ENCODE measurements around the gene CNTN5. TPM values are rescaled to one million over a fixed set of nuclear protein-coding genes. Genes with fewer than 3 reads are reported as not detected.
"Not testable (repeated sequence)": the region's sequence is repeated elsewhere in the genome, so short reads cannot be mapped to it uniquely, and the experiment has no call there.

CNTN5 gene
- total RNA-seq, 1 experiment from 2014 or later: not detected

DNA sequence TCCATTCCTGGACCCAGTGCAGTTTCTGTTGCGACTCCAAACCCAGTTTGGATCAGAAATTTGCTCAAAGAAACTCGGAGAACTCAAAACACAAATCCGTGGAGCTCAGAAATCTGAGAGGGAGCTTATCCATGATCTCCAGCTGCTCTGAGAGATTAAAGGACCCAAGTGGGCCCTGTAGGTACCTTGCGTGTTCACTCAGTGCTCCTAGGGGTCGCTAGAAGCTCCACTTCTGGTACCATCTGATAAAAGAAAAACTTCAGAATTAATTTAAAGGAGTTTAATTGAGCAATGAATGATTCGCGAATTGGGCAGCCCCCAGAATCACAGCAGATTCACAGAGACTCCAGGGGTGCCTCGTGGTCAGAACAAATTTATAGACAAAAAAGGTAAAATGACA, 277.2 kb downstream of the CNTN5 start:
- H4K91ac ChIP-seq (ENCODE audit: insufficient read length, low read depth, low read length); H3K4me1 ChIP-seq (ENCODE audit: insufficient read depth, low read length); H2BK15ac ChIP-seq (ENCODE audit: low read depth, low read length); H3K56ac ChIP-seq (ENCODE audit: insufficient read length, low read depth, low read length); H3K23ac ChIP-seq (ENCODE audit: insufficient read length, low read depth, low read length); H2AK5ac ChIP-seq (ENCODE audit: insufficient read length, low read length); H2BK5ac ChIP-seq (ENCODE audit: insufficient read length, low read length); H4K8ac ChIP-seq (replicated peaks; ENCODE audit: insufficient read length, low read depth, low read length); H3K4ac ChIP-seq (ENCODE audit: low read depth, low read length); H3T11ph ChIP-seq (ENCODE audit: low read length); H3K9me3 ChIP-seq (ENCODE audit: control insufficient read depth, low read depth, low read length); H3K18ac ChIP-seq (ENCODE audit: insufficient read length, low read depth, low read length); H3K9ac ChIP-seq (ENCODE audit: extremely low read depth, insufficient read length, low read length); H3K79me2 ChIP-seq (ENCODE audit: insufficient read depth, low read length); H2BK12ac ChIP-seq (ENCODE audit: insufficient read length, low read depth, low read length); H3K27me3 Mint-ChIP-seq (ENCODE audit: low read depth); H2BK20ac ChIP-seq (ENCODE audit: low read depth, low read length, poor library complexity, severe bottlenecking); H3K79me1 ChIP-seq (ENCODE audit: insufficient read depth, low read depth, low read length, poor library complexity, severe bottlenecking); H3K23me2 ChIP-seq (ENCODE audit: insufficient read length, low read depth, low read length, poor library complexity, severe bottlenecking); H4K5ac ChIP-seq (ENCODE audit: insufficient read length, low read depth, low read length); H3K4me3 Mint-ChIP-seq; H3K27ac Mint-ChIP-seq; H3K4me2 ChIP-seq (ENCODE audit: insufficient read depth, insufficient read length, low read length); H2AFZ ChIP-seq (ENCODE audit: low read length); H3K27me3 ChIP-seq (ENCODE audit: insufficient read depth, low read length); H4K20me1 ChIP-seq (ENCODE audit: control insufficient read depth, insufficient read depth, insufficient read length); H3K4me1 Mint-ChIP-seq; H3K27ac ChIP-seq (ENCODE audit: insufficient read length, low read depth, low read length); H3K14ac ChIP-seq (ENCODE audit: insufficient read depth, low read length); H2BK120ac ChIP-seq (ENCODE audit: low read depth, low read length, poor library complexity, severe bottlenecking): not testable (repeated sequence)
- no CpG with 5 or more reads among the region's 8 CpGs for WGBS (ENCODE audit: extremely low coverage, insufficient read length, low lambda C conversion rate)
- Mint-ChIP-seq H3K36me3 (ENCODE audit: insufficient read depth in 1 of 3, low read depth in 3 of 3) (peaks cover 0 to 14% (median 2%) of the 10 kb centered on the region in 3 experiments; a peak in 4 of 7 replicates), H3K9me3 (peaks cover 9 to 12% of the 10 kb centered on the region in 2 experiments; a peak in 4 of 5 replicates)
- TF ChIP-seq, protein P1, sequence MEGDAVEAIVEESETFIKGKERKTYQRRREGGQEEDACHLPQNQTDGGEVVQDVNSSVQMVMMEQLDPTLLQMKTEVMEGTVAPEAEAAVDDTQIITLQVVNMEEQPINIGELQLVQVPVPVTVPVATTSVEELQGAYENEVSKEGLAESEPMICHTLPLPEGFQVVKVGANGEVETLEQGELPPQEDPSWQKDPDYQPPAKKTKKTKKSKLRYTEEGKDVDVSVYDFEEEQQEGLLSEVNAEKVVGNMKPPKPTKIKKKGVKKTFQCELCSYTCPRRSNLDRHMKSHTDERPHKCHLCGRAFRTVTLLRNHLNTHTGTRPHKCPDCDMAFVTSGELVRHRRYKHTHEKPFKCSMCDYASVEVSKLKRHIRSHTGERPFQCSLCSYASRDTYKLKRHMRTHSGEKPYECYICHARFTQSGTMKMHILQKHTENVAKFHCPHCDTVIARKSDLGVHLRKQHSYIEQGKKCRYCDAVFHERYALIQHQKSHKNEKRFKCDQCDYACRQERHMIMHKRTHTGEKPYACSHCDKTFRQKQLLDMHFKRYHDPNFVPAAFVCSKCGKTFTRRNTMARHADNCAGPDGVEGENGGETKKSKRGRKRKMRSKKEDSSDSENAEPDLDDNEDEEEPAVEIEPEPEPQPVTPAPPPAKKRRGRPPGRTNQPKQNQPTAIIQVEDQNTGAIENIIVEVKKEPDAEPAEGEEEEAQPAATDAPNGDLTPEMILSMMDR (conservative IDR thresholded peaks at IDR 0.05): peak; percentile 59
- peak; percentile 46 for DNase-seq
